Heart left ventricle (tissue), 13 donors: ENCODE data around the gene RANBP17.

Experiments
- CTCF ChIP-seq, 12 donors: fragments of 200-600 bp; sonication (generic) in 4 of 12; IDR thresholded peaks; one replicate each; pipeline versions ENCODE4 v1.5.0 to v1.8.0; 2018 to 2022; ENCODE audit warnings: antibody characterized with exemption in 12 of 12, mild to moderate bottlenecking in 5 of 12
- POLR2A ChIP-seq, 2 donors: fragments of 450-650 bp; IDR thresholded peaks; one replicate each; pipeline ENCODE4 v1.6.1; 2017; ENCODE audit warnings: antibody characterized with exemption in 2 of 2, mild to moderate bottlenecking in 2 of 2, moderate library complexity in 2 of 2
- donor health status: ischemic (EF 13 %, LVEDD 7.1; RV severe dilation, severe dysfunction).
- donor health status: DM: no; HTN: yes; CAD: no.
- donor health status: DM: no; HTN: no; CAD: no.
- donor health status: ischemic (EF 25% LVEDD 6.9; RV normal size, moderate dysfunction).
- donor health status: ischemic (EF 25% LVEDD 5.7; RV mildly dilated, moderate dysfunction).
- donor health status: ischemic (EF 35%, LVEDD 5.7; RV mildly dilated, moderate dysfunction).
- donor health status: nonischemic (EF 11% LVEDD 7.7; RV severe dilation, severe dysfunction).
- donor health status: DM: yes; HTN: yes; CAD: no.
- donor health status: PGD.
- donor health status: ischemic (EF 29% LVEDD 5.4; RV normal size, mild dysfunction).
- donor health status: nonischemic (EF 23%, LVEDD 6.1; RV moderate dilation, normal function).

GRCh38 chr5:171127314-171127713, 265.5 kb downstream of the RANBP17 start:
- TF ChIP-seq CTCF (IDR thresholded peaks at IDR 0.05) (no peak), POLR2A (IDR thresholded peaks at IDR 0.05) (no peak)
